PC-3 (cell line): ENCODE results near the gene METRN. TPM values are rescaled to one million over a fixed set of nuclear protein-coding genes. Genes with fewer than 3 reads are reported as not detected.
A peak's percentile ranks its signal among the peaks of the same experiment; 100 is the strongest.

ENCODE experiments used
- ATAC-seq: fragments of 200-7000 bp; cut with Tn5 transposase; 2 replicates; pipeline ENCODE4 v1.9.1; 2020; ENCODE audit warnings: mild to moderate bottlenecking, moderate library complexity
- BruUV-seq: library from RNA; stranded (reverse); fragments of 400-500 nt; replicated peaks from 2 replicates; lab custom pipeline; 2021; lab: Mats Ljungman, UMichigan
- CTCF ChIA-PET: fragments of 300-600 bp; sonication (Branson Sonifier 250); formaldehyde crosslinking; loops from one replicate; lab custom pipeline; 2022; ENCODE audit warnings: antibody characterized with exemption; lab: Charles Lee
- POLR2A ChIA-PET: fragments of 300-600 bp; sonication (Branson Sonifier 250); formaldehyde crosslinking; loops from one replicate; lab custom pipeline; 2022; ENCODE audit warnings: antibody characterized with exemption; ENCODE audit not compliant: unreplicated experiment; lab: Charles Lee
- DNase-seq: peaks from one replicate; pipeline ENCODE4 v3.0.0-alpha.2; 2015
- H2AFZ ChIP-seq: fragments of 300-600 bp; sonication (generic); 2 replicates; pipeline ENCODE4 v1.6.0; 2016; ENCODE audit warnings: antibody characterized with exemption, low read length
- H3F3A ChIP-seq: fragments of 300-600 bp; sonication (generic); one replicate; pipeline ENCODE4 v1.6.0; 2017; ENCODE audit warnings: antibody characterized with exemption, low read length, control low read depth, mild to moderate bottlenecking; ENCODE audit not compliant: unreplicated experiment
- H3K27ac ChIP-seq: fragments of 300-600 bp; sonication (generic); 2 replicates; pipeline ENCODE4 v1.5.1; 2016; ENCODE audit warnings: mild to moderate bottlenecking, low read length
- H3K27me3 ChIP-seq: fragments of 300-600 bp; sonication (generic); 2 replicates; pipeline ENCODE4 v1.6.1; 2016; ENCODE audit warnings: low read length, mixed read lengths
- H3K36me3 ChIP-seq: fragments of 300-600 bp; sonication (generic); 2 replicates; pipeline ENCODE4 v1.6.1; 2016; ENCODE audit warnings: low read depth, mixed run types, low read length, mixed read lengths
- H3K4me1 ChIP-seq: fragments of 300-600 bp; sonication (generic); 2 replicates; pipeline ENCODE4 v1.5.1; 2016; ENCODE audit warnings: low read length; ENCODE audit not compliant: insufficient read depth
- H3K4me2 ChIP-seq: fragments of 300-600 bp; sonication (generic); 2 replicates; pipeline ENCODE4 v1.6.0; 2016; ENCODE audit warnings: low read length
- H3K4me3 ChIP-seq: fragments of 300-600 bp; sonication (generic); 2 replicates; pipeline ENCODE4 v1.5.1; 2016; ENCODE audit warnings: mild to moderate bottlenecking, low read length, mixed read lengths
- H3K79me2 ChIP-seq: fragments of 300-600 bp; sonication (generic); 2 replicates; pipeline ENCODE4 v1.6.1; 2017; ENCODE audit warnings: low read length, mixed read lengths
- H3K9ac ChIP-seq: fragments of 300-600 bp; sonication (generic); 2 replicates; pipeline ENCODE4 v1.6.0; 2016; ENCODE audit warnings: mild to moderate bottlenecking, low read length
- H3K9me2 ChIP-seq: fragments of 300-600 bp; sonication (generic); replicated peaks from 2 replicates; pipeline ENCODE4 v1.6.1; 2016; ENCODE audit warnings: mixed run types, low read length, mixed read lengths
- H3K9me3 ChIP-seq: fragments of 300-600 bp; sonication (generic); 2 replicates; pipeline ENCODE4 v1.6.1; 2016; ENCODE audit warnings: low read length, mixed read lengths
- H4K20me1 ChIP-seq: fragments of 300-600 bp; sonication (generic); 2 replicates; pipeline ENCODE4 v1.6.1; 2016; ENCODE audit warnings: low read length, mixed read lengths
- EZH2 ChIP-seq: fragments of 300-600 bp; sonication (generic); IDR thresholded peaks from one replicate; pipeline ENCODE4 v1.6.1; 2017; ENCODE audit warnings: antibody characterized with exemption, mild to moderate bottlenecking, low read length; ENCODE audit not compliant: unreplicated experiment
- EZH2phosphoT487 ChIP-seq: fragments of 300-600 bp; sonication (generic); IDR thresholded peaks from 2 replicates; pipeline ENCODE4 v1.6.1; 2018; ENCODE audit warnings: mild to moderate bottlenecking, antibody characterized with exemption, low read length, borderline replicate concordance
- intact Hi-C: fragments of 100-400 bp; cut with micrococcal nuclease; formaldehyde crosslinking; loops from 2 replicates; pipeline ENCODE4 v1.9.0; 2023
- total RNA-seq: library from RNA; depleted of rRNA; stranded (reverse); fragments of >200 nt; gene quantifications from 2 replicates; pipeline ENCODE4 v1.2.3, GENCODE V29; 2014
- TF ChIP-seq, protein P1 (sequence below): fragments of 300-600 bp; sonication (generic); conservative IDR thresholded peaks from 2 replicates; pipeline ENCODE4 v1.5.1; 2017; ENCODE audit warnings: antibody characterized with exemption, low read depth, mild to moderate bottlenecking, low read length

METRN gene
- total RNA-seq, 1 experiment from 2014 or later = 320 TPM

DNA sequence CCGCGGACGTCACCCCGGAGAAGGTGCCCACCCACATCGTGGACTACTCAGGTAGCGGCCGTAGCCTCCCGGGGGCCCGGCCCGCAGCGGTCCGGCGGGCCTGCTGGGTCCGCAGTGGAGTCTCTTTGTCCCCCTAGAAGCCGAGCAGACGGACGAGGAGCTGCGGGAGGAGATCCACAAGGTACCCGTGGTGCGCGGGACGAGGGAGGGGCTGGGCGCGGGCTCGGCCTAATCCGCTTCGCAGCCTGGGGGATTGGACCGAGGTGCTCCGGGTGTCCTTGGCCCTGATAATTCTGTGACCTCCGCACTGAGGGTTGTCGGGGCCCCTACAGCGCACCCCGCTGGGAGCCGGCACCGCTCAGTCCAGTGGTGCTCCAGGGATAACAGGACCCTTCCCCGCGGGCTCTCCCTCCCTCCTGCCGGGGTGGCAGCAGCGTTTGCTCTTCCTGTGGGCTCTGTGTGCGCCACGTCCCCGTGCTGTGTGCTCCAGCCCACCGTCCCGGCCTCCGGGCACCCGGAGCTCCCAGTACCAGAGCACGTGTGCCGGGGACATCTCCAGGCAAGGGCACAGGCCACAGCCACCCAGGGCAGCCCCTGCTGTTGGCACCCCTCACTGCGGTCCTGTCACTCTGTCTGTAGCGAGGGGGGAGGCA is 46.3 kb upstream of the METRN start:
- TF ChIP-seq, protein P1, sequence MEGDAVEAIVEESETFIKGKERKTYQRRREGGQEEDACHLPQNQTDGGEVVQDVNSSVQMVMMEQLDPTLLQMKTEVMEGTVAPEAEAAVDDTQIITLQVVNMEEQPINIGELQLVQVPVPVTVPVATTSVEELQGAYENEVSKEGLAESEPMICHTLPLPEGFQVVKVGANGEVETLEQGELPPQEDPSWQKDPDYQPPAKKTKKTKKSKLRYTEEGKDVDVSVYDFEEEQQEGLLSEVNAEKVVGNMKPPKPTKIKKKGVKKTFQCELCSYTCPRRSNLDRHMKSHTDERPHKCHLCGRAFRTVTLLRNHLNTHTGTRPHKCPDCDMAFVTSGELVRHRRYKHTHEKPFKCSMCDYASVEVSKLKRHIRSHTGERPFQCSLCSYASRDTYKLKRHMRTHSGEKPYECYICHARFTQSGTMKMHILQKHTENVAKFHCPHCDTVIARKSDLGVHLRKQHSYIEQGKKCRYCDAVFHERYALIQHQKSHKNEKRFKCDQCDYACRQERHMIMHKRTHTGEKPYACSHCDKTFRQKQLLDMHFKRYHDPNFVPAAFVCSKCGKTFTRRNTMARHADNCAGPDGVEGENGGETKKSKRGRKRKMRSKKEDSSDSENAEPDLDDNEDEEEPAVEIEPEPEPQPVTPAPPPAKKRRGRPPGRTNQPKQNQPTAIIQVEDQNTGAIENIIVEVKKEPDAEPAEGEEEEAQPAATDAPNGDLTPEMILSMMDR = no peak
- TF ChIP-seq EZH2 (no peak), EZH2phosphoT487 (no peak)
- Histone ChIP-seq H2AFZ (0 out of 2 replicates have a peak overlapping the region, but pooled peaks have one; percentile 42), H3K27ac (0 out of 2 replicates have a peak overlapping the region, but pooled peaks have one; percentile 11), H3K9ac (peak overlapping the region; percentile 97), H3K36me3 (peaks cover 6% of the 10 kb centered on the region; the same call in 1 of the 2 replicates), H3K27me3 (no peaks in the 10 kb centered on the region), H3K4me2 (peak overlapping the region; percentile 90), H3K79me2 (peaks cover 22% of the 10 kb centered on the region), H3K4me3 (peak overlapping the region; percentile 82), H3F3A (no peaks in the 10 kb centered on the region), H3K9me2 (no peaks in the 10 kb centered on the region), H4K20me1 (no peaks in the 10 kb centered on the region), H3K4me1 (no peaks in the 10 kb centered on the region), H3K9me3 (no peaks in the 10 kb centered on the region)
- ChIA-PET POLR2A (no interaction called here), CTCF (interaction anchor here (0.6 kb wide), 1 partner anchor 48 kb away, joined by 5 read pairs; no protein-coding TSS in a partner anchor)
- DNase-seq (no peak), ATAC-seq (peak; percentile 16)
- BruUV-seq = TSS peak; percentile 11
- intact Hi-C loops = no loop called here

DNA sequence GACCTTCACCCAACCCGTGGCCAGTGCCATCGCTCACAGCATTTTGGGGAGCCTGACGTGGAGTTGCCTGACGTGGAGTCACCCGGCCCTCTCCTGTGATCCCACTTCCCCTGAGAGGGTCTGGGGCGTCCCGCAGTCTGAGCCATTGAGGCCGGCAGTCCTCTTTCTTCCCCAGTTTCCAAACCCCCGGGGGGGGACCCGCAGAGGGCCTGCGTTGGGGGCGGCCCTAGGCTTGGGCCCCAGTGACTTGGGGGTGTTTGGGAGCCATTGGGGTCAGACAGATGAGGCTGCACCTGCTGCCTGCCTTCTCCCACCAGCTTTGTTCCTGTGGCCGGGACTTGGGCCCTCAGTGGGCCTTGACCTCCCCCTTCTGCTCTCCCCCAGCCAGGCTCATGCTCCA is 45.3 kb upstream of the METRN start:
- Histone ChIP-seq H3K27ac (no peak overlapping the region), H3K4me2 (peak overlapping the region; percentile 90), H3K9me3 (no peaks in the 10 kb centered on the region), H3K79me2 (peaks cover 22% of the 10 kb centered on the region), H3K9ac (no peak overlapping the region), H3K9me2 (no peaks in the 10 kb centered on the region), H2AFZ (no peak overlapping the region), H3K27me3 (no peaks in the 10 kb centered on the region), H3K36me3 (peaks cover 6% of the 10 kb centered on the region; the same call in 1 of the 2 replicates), H3K4me3 (peak overlapping the region; percentile 82; the same call in 1 of the 2 replicates), H3F3A (no peaks in the 10 kb centered on the region), H4K20me1 (no peaks in the 10 kb centered on the region), H3K4me1 (no peaks in the 10 kb centered on the region)
- intact Hi-C loops = no loop called here
- TF ChIP-seq, protein P1 = no peak
- TF ChIP-seq EZH2 (no peak), EZH2phosphoT487 (no peak)
- ChIA-PET POLR2A (no interaction called here), CTCF (no interaction called here)
- DNase-seq (no peak), ATAC-seq (no peak)
- no TSS peak for BruUV-seq

DNA sequence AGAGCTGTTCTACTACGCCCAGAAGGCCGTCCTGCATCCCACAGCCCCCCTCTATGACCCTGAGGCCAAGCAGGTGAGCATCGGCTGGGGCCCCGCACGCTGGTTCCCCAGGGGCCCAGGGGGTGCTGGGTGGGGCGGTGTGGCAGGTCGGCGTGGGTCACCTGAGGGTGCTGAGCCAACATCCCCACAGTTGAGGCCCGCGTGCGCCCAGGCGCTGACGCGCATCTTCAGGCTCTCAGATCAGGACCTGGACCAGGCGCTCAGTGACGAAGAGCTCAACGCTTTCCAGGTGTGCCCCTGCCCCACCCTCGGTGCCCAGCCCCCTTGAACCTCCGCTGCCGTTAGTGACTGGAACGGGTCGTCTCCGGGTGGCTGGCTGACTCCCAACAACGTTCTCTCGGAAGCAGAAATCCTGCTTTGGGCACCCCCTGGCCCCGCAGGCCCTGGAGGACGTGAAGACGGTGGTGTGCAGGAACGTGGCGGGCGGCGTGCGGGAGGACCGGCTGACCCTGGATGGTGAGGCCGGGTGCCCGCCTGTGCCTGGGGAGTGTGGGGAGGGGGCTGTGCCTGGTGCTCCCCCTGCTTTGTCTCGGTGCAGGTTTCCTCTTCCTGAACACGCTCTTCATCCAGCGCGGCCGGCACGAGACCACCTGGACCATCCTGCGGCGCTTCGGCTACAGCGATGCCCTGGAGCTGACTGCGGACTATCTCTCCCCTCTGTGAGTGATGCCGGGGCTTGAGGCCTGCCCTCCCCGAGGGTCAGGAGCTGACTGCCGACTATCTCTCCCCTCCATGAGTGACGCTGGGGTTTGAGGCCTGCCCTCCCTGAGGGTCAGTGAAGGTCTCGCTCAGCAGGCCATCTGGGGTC is 44.2 kb upstream of the METRN start:
- intact Hi-C loops = no loop called here
- BruUV-seq = no TSS peak
- Histone ChIP-seq H3K4me3 (no peak overlapping the region), H3K79me2 (peaks cover 22% of the 10 kb centered on the region), H3K9me3 (no peaks in the 10 kb centered on the region), H3K27me3 (no peaks in the 10 kb centered on the region), H3K27ac (no peak overlapping the region), H3F3A (no peaks in the 10 kb centered on the region), H3K4me1 (no peaks in the 10 kb centered on the region), H3K9me2 (no peaks in the 10 kb centered on the region), H4K20me1 (no peaks in the 10 kb centered on the region), H2AFZ (no peak overlapping the region), H3K4me2 (no peak overlapping the region), H3K36me3 (peaks cover 6% of the 10 kb centered on the region; the same call in 1 of the 2 replicates), H3K9ac (no peak overlapping the region)
- TF ChIP-seq EZH2phosphoT487 = no peak
- POLR2A ChIA-PET = no interaction called here
- CTCF ChIA-PET = no interaction called here
- ATAC-seq = no peak
- DNase-seq = no peak
